Measurements from ENCODE around the gene CACTIN. TPM values are rescaled to one million over a fixed set of nuclear protein-coding genes. Genes with fewer than 3 reads are reported as not detected.

CACTIN gene
- total and polyA plus RNA-seq, 7 donors, result 6.2 to 23.9 (median 20.5) TPM

- 95% methylated on average over 26 of the region's 26 CpGs for WGBS, 2 donors
- intact Hi-C loops (cut with DNase I), result loop anchor here (5.0 to 10.0 kb wide), 2 partner anchors 38 to 291 kb away; no protein-coding TSS in a partner anchor
Observed at GRCh38 chr19:3615524-3616135, 11.0 kb downstream of the CACTIN start.

GRCh38 chr19:3614858-3615505, 11.6 kb downstream of the CACTIN start:
- Histone ChIP-seq H3K4me3 (no peak overlapping the region), H3K4me1 (peaks cover 0 to 32% (median 29%) of the 10 kb centered on the region in 4 donors), H3K36me3 (peaks cover 0 to 60% (median 23%) of the 10 kb centered on the region in 4 donors), H3K27me3 (no peaks in the 10 kb centered on the region), H3K9me3 (no peaks in the 10 kb centered on the region), H3K27ac (no peak overlapping the region)
- DNase-seq, result no peak
- TF ChIP-seq EP300 (IDR thresholded peaks at IDR 0.05), result no peak
- no peak for TF ChIP-seq POLR2AphosphoS5 (IDR thresholded peaks at IDR 0.05)
- TF ChIP-seq POLR2A (IDR thresholded peaks at IDR 0.05), result no peak
- no peak for TF ChIP-seq CTCF (IDR thresholded peaks at IDR 0.05)
- intact Hi-C loops (cut with DNase I), result loop anchor here (5.0 to 10.0 kb wide), 2 partner anchors 38 to 290 kb away; no protein-coding TSS in a partner anchor
- 88 to 91% methylated on average over 18 of the region's 18 CpGs for WGBS, 2 donors

More at GRCh38 chr19:3615524-3616135, 11.0 kb downstream of the CACTIN start:
- Histone ChIP-seq H3K9me3 (no peaks in the 10 kb centered on the region), H3K4me3 (no peak overlapping the region), H3K27me3 (no peaks in the 10 kb centered on the region), H3K27ac (no peak overlapping the region), H3K36me3 (peaks cover 0 to 66% (median 23%) of the 10 kb centered on the region in 4 donors), H3K4me1 (peaks cover 0 to 32% (median 29%) of the 10 kb centered on the region in 4 donors)
- no peak for TF ChIP-seq POLR2AphosphoS5 (IDR thresholded peaks at IDR 0.05)
- TF ChIP-seq EP300 (IDR thresholded peaks at IDR 0.05), result no peak
- TF ChIP-seq POLR2A (IDR thresholded peaks at IDR 0.05), result no peak
- TF ChIP-seq CTCF (IDR thresholded peaks at IDR 0.05), result no peak
- DNase-seq, result no peak

- intact Hi-C loops (cut with DNase I), result loop anchor here (10.0 kb wide), 1 partner anchor 289 kb away; no protein-coding TSS in a partner anchor
- peaks cover 0 to 35% (median 33%) of the 10 kb centered on the region in 4 donors for H3K4me1 ChIP-seq
- peak overlapping the region in 3 of 4 donors; percentile 42 to 60 (median 46) for H3K27ac ChIP-seq
- H3K27me3 ChIP-seq, result no peaks in the 10 kb centered on the region
- H3K36me3 ChIP-seq, result peaks cover 0 to 57% (median 23%) of the 10 kb centered on the region in 4 donors
- 89% methylated on average over 39 of the region's 39 CpGs for WGBS, 2 donors
- DNase-seq, result no peak
- no peak overlapping the region for H3K4me3 ChIP-seq
- H3K9me3 ChIP-seq, result no peaks in the 10 kb centered on the region
- TF ChIP-seq CTCF (IDR thresholded peaks at IDR 0.05) (no peak), POLR2AphosphoS5 (IDR thresholded peaks at IDR 0.05) (peak in 2 of 4 donors; percentile 34 to 46), POLR2A (IDR thresholded peaks at IDR 0.05) (no peak), EP300 (IDR thresholded peaks at IDR 0.05) (no peak)
Observed at GRCh38 chr19:3613818-3614661, 12.6 kb downstream of the CACTIN start.

GRCh38 chr19:3612901-3613741, 13.5 kb downstream of the CACTIN start:
- DNase-seq, result no peak

More at GRCh38 chr19:3612901-3613741, 13.5 kb downstream of the CACTIN start:
- Histone ChIP-seq H3K9me3 (no peaks in the 10 kb centered on the region), H3K27ac (peak overlapping the region in 3 of 4 donors; percentile 42 to 60 (median 46)), H3K27me3 (no peaks in the 10 kb centered on the region), H3K4me1 (peaks cover 0 to 36% (median 31%) of the 10 kb centered on the region in 4 donors), H3K4me3 (no peak overlapping the region), H3K36me3 (peaks cover 0 to 57% (median 23%) of the 10 kb centered on the region in 4 donors)
- TF ChIP-seq POLR2A (IDR thresholded peaks at IDR 0.05), result no peak
- peak in 1 of 4 donors; percentile 13 for TF ChIP-seq POLR2AphosphoS5 (IDR thresholded peaks at IDR 0.05)
- WGBS, 2 donors, result 92 to 93% methylated on average over 79 of the region's 79 CpGs
- intact Hi-C loops (cut with DNase I), result loop anchor here (10.0 kb wide), 1 partner anchor 288 kb away; no protein-coding TSS in a partner anchor

Measured in sigmoid colon (tissue), 7 donors.